Pancreas (tissue), 10 donors: Measurements from ENCODE around the gene CCDC97. TPM values are rescaled to one million over a fixed set of nuclear protein-coding genes. Genes with fewer than 3 reads are reported as not detected.

ENCODE experiments used
- ATAC-seq, 4 donors: fragments of 200-7000 bp; cut with Tn5 transposase; one replicate each; pipeline versions ENCODE4 v1.8.0 to v1.9.1; 2020; ENCODE audit warnings: mild to moderate bottlenecking in 4 of 4, moderate library complexity in 4 of 4
- DNase-seq, 6 donors: peaks; one replicate each; pipeline ENCODE4 v3.0.0-alpha.2; 2020
- FAIRE-seq: peaks from 2 replicates; lab custom pipeline; 2012; peaks lifted over from hg19 to GRCh38; lab: Jason Lieb, UNC
- H3K27ac ChIP-seq, 4 donors: fragments of 200-600 bp; sonication (generic); 1 replicate in 3 of 4; 2 replicates in 1 of 4; pipeline versions ENCODE4 v1.5.0 to v1.8.0; 2020
- H3K27me3 ChIP-seq, 4 donors: fragments of 200-600 bp; one replicate each; pipeline ENCODE4 v1.8.0; 2021
- H3K36me3 ChIP-seq, 3 donors: fragments of 200-600 bp; sonication (generic) in 1 of 3; one replicate each; pipeline versions ENCODE4 v1.5.0 to v1.8.0; 2020 to 2021
- H3K4me1 ChIP-seq, 3 donors: fragments of 200-600 bp; one replicate each; pipeline ENCODE4 v1.8.0; 2021
- H3K4me3 ChIP-seq, 4 donors: fragments of 200-600 bp; sonication (generic) in 2 of 4; one replicate each; pipeline versions ENCODE4 v1.5.0 to v1.8.0; 2020 to 2021
- H3K9me3 ChIP-seq, 4 donors: fragments of 200-600 bp; one replicate each; pipeline ENCODE4 v1.8.0; 2021
- WGBS, 2 donors: extraction: QIAGEN DNeasy Blood & Tissue Kit; methylation state at CpG; one replicate each; pipeline ENCODE4 v1.1.7; 2013; 5-methylcytosine and 5-hydroxymethylcytosine counted together
- intact Hi-C, 3 donors: fragments of 100-400 bp; cut with DNase I; formaldehyde crosslinking; loops; one replicate each; pipeline versions ENCODE4 v1.11.1 to v1.14.2; 2022
- polyA plus RNA-seq, 2 donors: library from polyadenylated mRNA; stranded (reverse); fragments of 200-250 nt; gene quantifications; one replicate each; pipeline ENCODE4 v1.2.3, GENCODE V29; 2013
- total RNA-seq, 6 donors: library from RNA; stranded (reverse); fragmentation: NEBNext Ultra II Directional in 4 of 6; extraction: Animal tissue kit (Norgen Biotek cat#: 25700) in 4 of 6; gene quantifications; one replicate each; pipeline versions ENCODE4 v1.2.1 to v1.2.4, GENCODE V29; 2021 to 2023
- TF ChIP-seq, protein P1 (sequence below), 4 donors: fragments of 200-600 bp; sonication (generic) in 3 of 4; IDR thresholded peaks; one replicate each; pipeline versions ENCODE4 v1.5.0 to v1.8.0; 2021; ENCODE audit warnings: antibody characterized with exemption in 4 of 4
- donor health status: healthy with polysubstance abuse.
- donor health status: DM: no; HTN: no; CAD: no; lungs with moderate emphysema.
- donor health status: DM: no; HTN: no; CAD: no.
- donor health status: control.
- donor health status: control.
- donor health status: Bipolar disorder and iron deficiency.
- donor health status: DM: yes; HTN: yes; CAD: no.
- donor health status: DM: no; HTN: no; CAD: no.
- donor health status: DM: no; HTN: no; CAD: no.
- donor health status: DM: yes; HTN: yes; CAD: no.

The CCDC97 gene
- total and polyA plus RNA-seq, 8 donors, result 9.4 to 19.2 (median 12.6) TPM

GRCh38 chr19:41363371-41363752 is 53.4 kb downstream of the CCDC97 start:
- 31 to 43% methylated on average over 6 of the region's 6 CpGs for WGBS, 2 donors

DNA sequence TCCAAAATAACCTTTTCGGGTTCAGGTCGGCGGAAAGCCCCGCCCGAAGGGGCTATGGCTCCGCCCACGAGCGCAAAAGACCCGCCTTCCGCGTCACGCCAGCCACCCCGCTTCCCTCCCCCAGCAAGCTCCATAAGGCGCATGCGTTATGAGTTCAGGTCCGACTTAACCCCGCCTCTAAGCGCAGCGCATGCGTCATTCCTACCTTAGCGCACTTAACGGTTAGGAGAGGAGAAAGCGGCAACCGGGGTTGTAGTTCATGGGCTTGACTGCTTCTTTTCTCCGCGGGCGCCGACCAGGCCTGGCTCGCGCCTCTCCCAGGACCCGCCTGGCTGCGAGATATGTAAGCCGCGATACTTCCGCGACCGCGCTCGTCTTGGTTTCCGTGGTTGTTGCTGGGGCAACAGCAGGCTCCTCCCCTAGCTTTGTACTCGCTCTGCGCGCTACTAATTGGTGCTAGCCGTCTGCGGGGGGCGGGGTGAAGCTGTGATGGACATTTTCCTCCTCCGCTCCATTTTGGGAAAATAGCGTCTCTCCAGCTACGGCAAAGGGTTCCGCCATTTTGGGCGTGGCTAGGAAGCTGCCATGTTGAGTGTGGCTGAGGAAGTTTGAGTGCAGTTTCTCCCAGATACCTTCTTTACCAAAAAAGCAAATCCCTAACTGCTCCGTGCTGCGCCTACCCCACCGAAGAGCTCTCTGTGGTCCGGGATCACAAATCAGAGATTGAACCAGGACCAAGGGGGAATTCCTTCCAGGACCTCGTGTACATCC is 54.0 kb downstream of the CCDC97 start, which contains the start of gene B9D2:
B9D2 (minus strand) TSS at position 397 of the 771 bp plus-strand sequence. CDS start 630 bp downstream, outside the sequence.
- intact Hi-C loops, result no loop called here
- Histone ChIP-seq H3K36me3 (no peaks in the 10 kb centered on the region), H3K27ac (peak within 1 kb of the TSS; percentile 93 to 98 (median 96)), H3K4me1 (peaks cover 4 to 26% (median 20%) of the 10 kb centered on the region in 3 donors), H3K9me3 (no peaks in the 10 kb centered on the region), H3K4me3 (peak within 1 kb of the TSS; percentile 46 to 73 (median 54)), H3K27me3 (no peaks in the 10 kb centered on the region)
- FAIRE-seq, result peak; percentile 34
- DNase-seq, result peak; percentile 94 to 99 (median 98)
- peak; percentile 91 to 95 (median 93) for ATAC-seq
- TF ChIP-seq, protein P1, sequence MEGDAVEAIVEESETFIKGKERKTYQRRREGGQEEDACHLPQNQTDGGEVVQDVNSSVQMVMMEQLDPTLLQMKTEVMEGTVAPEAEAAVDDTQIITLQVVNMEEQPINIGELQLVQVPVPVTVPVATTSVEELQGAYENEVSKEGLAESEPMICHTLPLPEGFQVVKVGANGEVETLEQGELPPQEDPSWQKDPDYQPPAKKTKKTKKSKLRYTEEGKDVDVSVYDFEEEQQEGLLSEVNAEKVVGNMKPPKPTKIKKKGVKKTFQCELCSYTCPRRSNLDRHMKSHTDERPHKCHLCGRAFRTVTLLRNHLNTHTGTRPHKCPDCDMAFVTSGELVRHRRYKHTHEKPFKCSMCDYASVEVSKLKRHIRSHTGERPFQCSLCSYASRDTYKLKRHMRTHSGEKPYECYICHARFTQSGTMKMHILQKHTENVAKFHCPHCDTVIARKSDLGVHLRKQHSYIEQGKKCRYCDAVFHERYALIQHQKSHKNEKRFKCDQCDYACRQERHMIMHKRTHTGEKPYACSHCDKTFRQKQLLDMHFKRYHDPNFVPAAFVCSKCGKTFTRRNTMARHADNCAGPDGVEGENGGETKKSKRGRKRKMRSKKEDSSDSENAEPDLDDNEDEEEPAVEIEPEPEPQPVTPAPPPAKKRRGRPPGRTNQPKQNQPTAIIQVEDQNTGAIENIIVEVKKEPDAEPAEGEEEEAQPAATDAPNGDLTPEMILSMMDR (IDR thresholded peaks at IDR 0.05), result no peak
- WGBS, 2 donors, result 0% methylated on average over 55 to 56 of the region's 56 CpGs

More at GRCh38 chr19:41363371-41363752, 53.4 kb downstream of the CCDC97 start:
- Histone ChIP-seq H3K27me3 (no peaks in the 10 kb centered on the region), H3K4me1 (peaks cover 4 to 24% (median 18%) of the 10 kb centered on the region in 3 donors), H3K9me3 (no peaks in the 10 kb centered on the region), H3K27ac (peak overlapping the region; percentile 93 to 98 (median 96)), H3K4me3 (peak overlapping the region; percentile 46 to 73 (median 54)), H3K36me3 (no peaks in the 10 kb centered on the region)
- TF ChIP-seq, protein P1 (IDR thresholded peaks at IDR 0.05), result no peak
- FAIRE-seq (no peak), ATAC-seq (no peak), DNase-seq (peak in 1 of 6 donors; percentile 37)
- intact Hi-C loops, result no loop called here

DNA sequence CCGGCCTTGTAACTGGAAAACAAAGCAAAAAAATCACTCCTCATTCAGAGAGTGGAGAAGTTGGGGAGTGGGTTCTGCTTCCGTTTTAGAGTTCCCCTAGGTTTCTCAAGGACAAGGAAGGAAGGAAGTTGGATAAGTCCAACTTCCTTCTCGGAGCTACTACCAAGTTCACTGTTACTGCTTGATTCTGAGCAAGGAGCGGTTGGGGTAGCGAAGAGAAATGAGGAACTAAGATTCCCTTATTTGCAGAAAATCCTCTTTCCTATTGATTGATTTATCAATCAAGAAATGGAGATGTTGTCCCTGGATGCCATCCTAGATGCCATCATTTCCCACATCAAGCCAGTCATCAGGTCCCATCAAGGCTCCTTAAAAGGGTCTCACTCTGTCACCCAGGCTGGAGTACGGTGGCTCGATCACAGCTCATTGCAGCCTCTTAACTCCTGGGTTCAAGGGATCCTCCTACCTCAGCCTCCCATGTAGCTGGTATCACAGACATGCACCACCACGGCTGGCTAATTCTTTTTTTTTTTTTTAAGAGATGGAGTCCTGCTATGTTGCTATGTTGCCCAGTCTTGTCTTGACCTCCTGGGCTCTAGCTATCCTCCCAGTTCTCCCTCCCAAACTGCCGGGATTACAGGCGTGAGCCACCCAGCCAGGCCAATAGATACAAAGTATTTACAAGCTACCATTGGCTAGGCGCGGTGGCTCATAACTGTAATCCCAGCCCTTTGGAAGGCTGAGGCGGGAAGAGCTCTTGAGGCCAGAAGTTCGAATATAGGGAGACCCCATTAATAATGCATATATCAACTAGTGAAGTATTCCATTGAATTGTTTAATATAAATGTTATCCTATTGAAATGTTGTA is 54.8 kb downstream of the CCDC97 start:
- Histone ChIP-seq H3K4me1 (peaks cover 4 to 26% (median 20%) of the 10 kb centered on the region in 3 donors), H3K4me3 (peak overlapping the region; percentile 46 to 73 (median 54)), H3K9me3 (no peaks in the 10 kb centered on the region), H3K27ac (peak overlapping the region; percentile 93 to 98 (median 96)), H3K27me3 (no peaks in the 10 kb centered on the region), H3K36me3 (no peaks in the 10 kb centered on the region)
- ATAC-seq (no peak), FAIRE-seq (no peak), DNase-seq (no peak)
- TF ChIP-seq, protein P1 (IDR thresholded peaks at IDR 0.05), result no peak
- 75 to 79% methylated on average over 14 of the region's 14 CpGs for WGBS, 2 donors
- intact Hi-C loops, result no loop called here

- DNase-seq (no peak), FAIRE-seq (no peak), ATAC-seq (no peak)
- 93 to 100% methylated on average over 1 of the region's 1 CpG for WGBS, 2 donors
- Histone ChIP-seq H3K4me3 (no peak overlapping the region), H3K9me3 (no peaks in the 10 kb centered on the region), H3K36me3 (no peaks in the 10 kb centered on the region), H3K27me3 (no peaks in the 10 kb centered on the region), H3K4me1 (peaks cover 4 to 26% (median 20%) of the 10 kb centered on the region in 3 donors), H3K27ac (no peak overlapping the region)
- TF ChIP-seq, protein P1 (IDR thresholded peaks at IDR 0.05), result no peak
- intact Hi-C loops, result no loop called here
These were observed 56.1 kb downstream of the CCDC97 start for GRCh38 chr19:41366089-41366488.
